Measurements from ENCODE around the gene RFNG.

The RFNG gene

GRCh38 chr17:82076785-82077591, 25.4 kb upstream of the RFNG start:
- DNase-seq, result no peak

- DNase-seq, result no peak
These were observed 24.6 kb upstream of the RFNG start for GRCh38 chr17:82076018-82076784.

- no peak for DNase-seq
These were observed 21.8 kb upstream of the RFNG start for GRCh38 chr17:82073446-82073845.

- no peak for DNase-seq
These were observed 21.2 kb upstream of the RFNG start for GRCh38 chr17:82072827-82073226.

GRCh38 chr17:82070611-82071010, 19.0 kb upstream of the RFNG start:
- DNase-seq, result no peak

- DNase-seq, result peak in 1 of 2 donors; percentile 55
These were observed 14.2 kb upstream of the RFNG start, which contains the start of gene DUS1L for GRCh38 chr17:82065638-82066303. TSS of gene DUS1L (minus strand) at chr17:82065804. CDS start at chr17:82065059, 745 bp downstream.

- no peak for DNase-seq
These were observed 13.6 kb upstream of the RFNG start for GRCh38 chr17:82065193-82065637.

- DNase-seq, result no peak
These were observed 13.0 kb upstream of the RFNG start for GRCh38 chr17:82064433-82065192.

- no peak for DNase-seq
These were observed 12.1 kb upstream of the RFNG start for GRCh38 chr17:82063424-82064415.

- DNase-seq, result no peak
These were observed 11.4 kb upstream of the RFNG start for GRCh38 chr17:82062984-82063368.

GRCh38 chr17:82062076-82062983, 10.7 kb upstream of the RFNG start:
- no peak for DNase-seq

GRCh38 chr17:82061047-82061925, 9.7 kb upstream of the RFNG start:
- DNase-seq, result no peak

- no peak for DNase-seq
These were observed 9.0 kb upstream of the RFNG start for GRCh38 chr17:82060614-82061013.

GRCh38 chr17:82060001-82060380, 8.4 kb upstream of the RFNG start:
- no peak for DNase-seq

GRCh38 chr17:82059272-82060000, 7.8 kb upstream of the RFNG start:
- DNase-seq, result no peak

- no peak for DNase-seq
These were observed 7.2 kb upstream of the RFNG start for GRCh38 chr17:82058855-82059249.

GRCh38 chr17:82058230-82058854, 6.7 kb upstream of the RFNG start:
- DNase-seq, result no peak

Measured in hippocampal formation (tissue), 2 donors.